Measurements from ENCODE around the gene ZNF365.
"Not testable (repeated sequence)": the region's sequence is repeated elsewhere in the genome, so short reads cannot be mapped to it uniquely, and the experiment has no call there.

The ZNF365 gene

DNA sequence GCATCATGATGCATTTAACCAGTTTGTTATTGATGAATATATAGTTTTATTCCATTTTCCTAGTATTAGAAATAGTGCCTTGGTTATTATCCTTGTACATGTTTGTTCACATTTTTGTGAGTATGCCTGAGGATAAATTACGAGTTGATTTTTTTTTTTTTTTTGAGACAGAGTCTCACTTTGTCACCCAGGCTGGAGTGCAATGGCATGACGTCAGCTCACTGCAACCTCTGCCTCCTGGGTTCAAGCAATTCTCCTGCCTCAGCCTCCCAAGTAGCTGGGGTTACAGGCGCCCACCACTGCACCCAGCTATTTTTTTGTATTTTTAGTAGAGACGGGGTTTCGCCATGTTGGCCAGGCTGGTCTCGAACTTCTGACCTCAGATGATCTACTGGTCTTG lies 4.7 kb downstream of the ZNF365 start:
- not testable (repeated sequence) for DNase-seq

GRCh38 chr10:62379394-62379793 lies 5.2 kb downstream of the ZNF365 start:
- no peak for DNase-seq

- no peak for DNase-seq
Observed at GRCh38 chr10:62380016-62380415, 5.8 kb downstream of the ZNF365 start.

GRCh38 chr10:62381385-62382102 lies 7.4 kb downstream of the ZNF365 start:
- no peak for DNase-seq

DNA sequence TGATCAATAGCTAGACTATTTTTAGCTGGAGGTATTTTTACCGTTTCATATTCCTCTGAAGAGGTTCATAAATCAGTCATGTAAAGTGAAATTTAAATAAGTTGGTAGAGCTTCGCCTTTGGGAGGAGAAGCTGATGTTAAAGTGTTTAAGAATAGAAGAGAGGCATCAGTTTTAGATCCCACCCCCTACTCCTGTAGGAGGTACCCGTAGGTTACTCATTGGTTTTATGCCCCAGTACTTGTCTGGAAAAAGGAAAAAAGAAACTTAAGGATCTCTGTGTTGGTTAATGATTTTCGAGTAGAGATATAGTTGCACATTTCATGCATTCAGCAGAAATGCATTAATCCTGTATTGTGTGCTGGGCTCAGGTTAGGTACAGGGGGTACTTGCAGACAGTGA lies 8.7 kb downstream of the ZNF365 start:
- DNase-seq: no peak

GRCh38 chr10:62384057-62384446 lies 9.9 kb downstream of the ZNF365 start:
- peak; percentile 85 for DNase-seq

DNA sequence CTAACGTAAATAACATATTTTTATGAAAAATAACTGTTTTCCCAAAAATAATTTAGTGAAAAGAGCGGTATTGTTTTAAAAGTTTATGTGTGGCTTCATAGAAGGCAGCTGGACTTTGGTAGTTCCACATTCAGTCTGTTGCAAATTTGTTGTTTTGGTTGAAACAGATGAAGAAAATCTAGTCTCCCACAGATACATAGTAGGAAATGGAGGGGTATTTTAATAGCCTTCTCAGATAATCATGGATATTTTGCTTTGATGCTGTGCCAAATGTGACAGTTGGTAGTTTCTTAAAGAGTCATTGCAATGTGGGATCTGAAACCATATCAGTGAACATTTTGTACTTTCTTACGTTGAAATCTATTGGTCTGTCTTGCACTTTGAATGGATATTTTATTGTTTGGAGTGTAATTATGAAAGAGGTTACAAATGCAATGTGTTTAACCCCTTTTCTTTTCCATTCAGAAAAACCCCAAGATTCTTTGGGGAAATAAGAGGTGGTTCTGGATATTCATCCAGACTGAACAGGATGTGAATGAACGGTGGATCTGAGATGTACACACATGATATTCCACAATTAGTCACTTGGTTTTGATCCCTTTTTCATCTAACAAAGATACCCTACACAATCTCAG lies 10.4 kb downstream of the ZNF365 start:
- no peak for DNase-seq

GRCh38 chr10:62386356-62387320 lies 12.5 kb downstream of the ZNF365 start:
- DNase-seq: no peak

GRCh38 chr10:62388328-62388727 lies 14.2 kb downstream of the ZNF365 start:
- DNase-seq: no peak

- DNase-seq: no peak
Observed at GRCh38 chr10:62390497-62391176, 16.5 kb downstream of the ZNF365 start.

GRCh38 chr10:62393237-62393636 lies 19.1 kb downstream of the ZNF365 start:
- DNase-seq: no peak

GRCh38 chr10:62394556-62395018 lies 20.4 kb downstream of the ZNF365 start:
- no peak for DNase-seq

GRCh38 chr10:62395892-62396291 lies 21.7 kb downstream of the ZNF365 start:
- DNase-seq: no peak

DNA sequence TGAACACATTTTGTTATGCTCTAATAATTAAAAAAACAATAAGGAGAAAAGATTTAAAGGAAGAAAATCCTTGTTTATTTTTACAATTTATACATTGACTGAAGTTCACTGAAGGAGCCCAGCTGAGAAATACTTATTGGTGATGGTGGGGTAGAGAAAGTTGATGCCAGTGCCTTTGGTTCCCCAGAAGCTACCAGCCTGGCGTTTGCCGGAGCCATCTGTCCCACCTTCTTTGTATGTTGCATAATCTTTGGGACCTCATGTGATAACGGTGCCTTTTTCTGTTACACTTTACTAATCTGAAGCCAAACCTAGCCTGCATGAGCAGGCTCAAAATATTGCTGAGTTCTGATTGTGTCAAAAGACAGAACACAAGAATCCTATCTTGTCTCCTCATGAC lies 22.7 kb downstream of the ZNF365 start:
- DNase-seq: no peak

GRCh38 chr10:62399211-62399610 lies 25.0 kb downstream of the ZNF365 start:
- no peak for DNase-seq

DNA sequence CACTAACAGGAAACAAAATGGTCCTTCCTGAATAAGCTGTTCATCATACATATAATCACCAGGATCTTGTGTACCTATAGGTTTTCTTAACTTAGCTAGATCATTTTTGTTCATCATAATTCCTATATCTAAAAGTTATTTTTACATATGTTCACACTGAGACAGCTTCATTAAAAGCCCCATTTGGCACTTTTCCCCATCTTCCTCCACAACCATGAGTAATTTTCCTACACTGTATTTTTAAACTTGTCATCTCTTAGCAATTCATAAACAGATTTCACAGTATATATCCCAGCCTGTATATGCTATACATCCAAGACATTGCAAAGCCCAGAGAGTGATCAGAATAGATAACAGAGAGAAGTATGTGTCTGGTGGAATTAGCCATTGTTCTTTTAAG lies 28.3 kb downstream of the ZNF365 start:
- no peak for DNase-seq

DNA sequence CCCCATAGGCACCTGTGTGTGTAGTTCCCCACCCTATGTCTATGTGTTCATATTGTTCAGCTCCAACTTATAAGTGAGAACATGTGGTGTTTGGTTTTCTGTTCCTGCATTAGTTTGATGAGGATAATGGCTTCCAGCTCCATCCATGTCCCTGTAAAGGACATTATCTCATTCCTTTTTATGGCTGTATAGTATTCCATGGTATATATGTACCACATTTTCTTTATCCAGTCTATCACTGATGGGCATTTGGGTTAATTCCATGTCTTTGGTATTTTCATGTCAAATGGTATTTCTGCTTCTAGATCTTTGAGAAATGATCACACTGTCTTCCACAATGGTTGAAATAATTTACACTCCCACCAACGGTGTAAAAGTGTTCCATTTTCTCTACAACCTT lies 36.4 kb downstream of the ZNF365 start:
- DNase-seq: not testable (repeated sequence)

- DNase-seq: not testable (repeated sequence)
Observed at GRCh38 chr10:62410934-62411333, 36.8 kb downstream of the ZNF365 start.

DNA sequence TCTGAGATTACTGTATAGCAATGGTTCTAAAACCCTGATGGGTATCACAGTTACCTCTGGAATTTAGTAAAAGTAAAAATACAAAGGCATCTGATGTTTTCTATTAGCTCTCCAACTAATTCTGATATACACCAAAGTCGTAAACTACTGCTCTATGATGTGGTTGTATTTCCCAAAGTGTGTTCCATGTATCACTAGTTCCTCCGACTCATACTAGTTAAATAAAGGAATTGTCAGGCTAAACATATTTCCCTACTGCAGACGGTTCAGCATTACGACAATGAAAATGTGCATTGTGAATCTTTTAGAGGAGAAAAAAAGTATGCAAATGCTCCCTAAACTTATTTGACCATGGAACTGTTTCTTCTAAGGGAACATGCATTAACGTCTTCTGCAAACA lies 38.9 kb downstream of the ZNF365 start:
- DNase-seq: no peak

GRCh38 chr10:62413652-62414051 lies 39.5 kb downstream of the ZNF365 start:
- no peak for DNase-seq

GRCh38 chr10:62414359-62414758 lies 40.2 kb downstream of the ZNF365 start:
- DNase-seq: no peak

GRCh38 chr10:62422068-62422590 lies 48.0 kb downstream of the ZNF365 start:
- no peak for DNase-seq

DNA sequence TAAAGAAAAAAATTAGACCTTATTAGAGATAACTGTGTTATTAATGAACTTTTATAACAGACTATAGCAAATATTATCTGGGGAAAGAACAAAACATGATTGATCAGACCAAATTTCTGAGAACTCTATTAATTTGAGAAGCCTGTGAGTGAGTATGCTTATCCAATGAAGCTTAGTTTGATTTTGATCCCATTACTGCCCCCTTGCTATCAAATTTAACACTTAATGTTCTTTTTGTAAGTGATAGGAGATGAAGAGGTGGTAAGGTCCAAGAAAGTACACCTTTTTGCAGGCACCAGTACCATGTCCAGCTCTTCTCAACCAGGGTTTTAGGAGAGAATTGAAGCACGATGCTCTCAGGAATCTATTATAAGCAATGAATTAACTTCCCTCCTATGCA lies 49.9 kb downstream of the ZNF365 start:
- peak; percentile 19 for DNase-seq

All from CD4-positive, alpha-beta T cell treated with Interleukin-21 for 1 hour (primary cell).